HG03571 (cell line): Measurements from ENCODE around the gene COX19.
A peak's percentile ranks its signal among the peaks of the same experiment; 100 is the strongest.

Source experiments
- ATAC-seq: cut with Tn5 transposase; IDR thresholded peaks from one replicate; pipeline ENCODE4 v1.9.1; 2021; ENCODE audit not compliant: unreplicated experiment

COX19 gene

DNA sequence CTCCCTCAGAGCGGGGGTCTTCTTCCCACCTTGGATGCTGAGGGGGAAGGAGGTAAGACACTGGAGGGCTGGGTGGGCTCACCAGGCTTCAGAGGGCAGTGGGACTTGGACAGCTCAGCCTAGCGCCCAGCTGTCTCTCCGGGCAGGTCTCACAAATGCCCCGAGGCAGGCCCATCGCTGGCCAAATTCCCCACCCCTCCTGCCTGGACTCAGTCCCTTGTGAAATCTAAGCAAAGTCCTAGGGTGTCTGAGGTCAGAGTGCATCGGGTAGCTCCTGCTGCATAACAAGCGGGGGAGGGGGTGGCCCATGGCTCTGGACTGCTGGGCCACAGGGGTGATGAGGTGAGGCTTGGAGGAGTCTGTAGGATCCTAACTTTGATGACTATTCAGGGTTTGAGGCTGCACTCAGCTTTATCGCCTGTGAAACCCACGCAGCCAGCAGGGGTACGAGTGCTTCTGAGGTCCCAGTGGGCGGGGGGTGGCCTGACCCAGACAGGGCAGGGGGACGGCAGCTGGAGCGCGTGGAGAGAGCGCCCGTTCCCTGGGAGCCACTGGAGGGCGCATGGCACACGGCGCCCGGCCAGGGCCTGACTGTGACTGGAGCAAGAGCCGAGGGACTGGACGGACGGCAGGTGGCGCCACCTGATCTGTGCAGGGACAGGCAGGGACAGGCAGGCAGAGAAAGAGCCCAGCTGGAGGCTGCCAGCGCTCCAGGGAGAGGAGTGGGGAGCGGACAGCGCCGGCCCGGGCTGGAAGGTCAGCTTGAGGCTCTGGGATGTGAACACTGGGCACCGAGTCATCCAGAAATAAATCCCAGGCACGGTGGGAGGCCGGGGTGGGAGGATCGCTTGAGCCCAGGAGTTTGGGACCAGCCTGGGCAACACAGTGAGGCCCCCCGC, 17.6 kb upstream of the COX19 start:
- ATAC-seq = peak; percentile 76

DNA sequence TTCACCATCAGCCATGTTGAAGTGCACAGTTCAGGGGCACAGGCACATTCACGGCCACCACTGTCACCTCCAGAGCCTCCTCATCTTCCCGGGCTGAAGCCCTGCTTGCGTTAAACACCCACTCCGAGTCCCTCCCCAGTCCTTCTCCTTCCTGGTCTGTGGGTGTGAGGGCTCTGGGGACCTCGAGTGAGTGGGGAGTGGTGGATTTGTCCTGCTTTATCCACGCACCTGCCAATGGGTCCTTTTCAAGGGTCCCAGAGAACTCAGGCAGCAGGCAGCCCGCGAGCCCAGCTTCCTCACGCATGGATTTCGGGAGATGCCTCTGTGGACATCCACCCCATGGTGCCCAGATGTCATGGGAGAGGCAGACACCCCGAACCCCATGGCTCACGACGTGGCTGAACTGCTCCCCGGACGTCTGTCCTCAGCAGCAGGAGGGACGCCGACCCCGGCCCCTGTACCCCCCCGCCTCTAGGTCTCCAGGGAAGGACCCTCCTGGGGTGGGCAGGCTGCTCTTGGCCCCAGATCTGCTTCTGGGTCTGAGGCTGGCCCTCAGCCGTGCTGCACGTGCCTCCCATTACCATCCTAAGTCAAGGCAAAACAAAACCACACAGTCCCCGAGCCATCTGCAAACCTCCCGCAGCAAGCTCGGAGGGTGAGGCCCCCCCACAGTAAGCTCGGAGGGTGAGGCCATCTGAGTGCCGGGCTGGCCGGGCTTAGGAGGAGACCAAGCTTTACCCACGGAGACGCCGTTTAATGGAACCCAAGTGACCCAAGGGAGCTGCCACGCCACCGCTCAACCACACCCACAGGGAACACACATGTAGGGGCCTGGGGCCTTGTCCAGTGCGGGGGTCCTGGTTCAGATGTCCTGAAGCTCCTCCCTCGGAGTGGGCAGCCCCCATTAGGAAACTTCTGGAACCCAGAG, 16.6 kb upstream of the COX19 start:
- ATAC-seq = no peak

DNA sequence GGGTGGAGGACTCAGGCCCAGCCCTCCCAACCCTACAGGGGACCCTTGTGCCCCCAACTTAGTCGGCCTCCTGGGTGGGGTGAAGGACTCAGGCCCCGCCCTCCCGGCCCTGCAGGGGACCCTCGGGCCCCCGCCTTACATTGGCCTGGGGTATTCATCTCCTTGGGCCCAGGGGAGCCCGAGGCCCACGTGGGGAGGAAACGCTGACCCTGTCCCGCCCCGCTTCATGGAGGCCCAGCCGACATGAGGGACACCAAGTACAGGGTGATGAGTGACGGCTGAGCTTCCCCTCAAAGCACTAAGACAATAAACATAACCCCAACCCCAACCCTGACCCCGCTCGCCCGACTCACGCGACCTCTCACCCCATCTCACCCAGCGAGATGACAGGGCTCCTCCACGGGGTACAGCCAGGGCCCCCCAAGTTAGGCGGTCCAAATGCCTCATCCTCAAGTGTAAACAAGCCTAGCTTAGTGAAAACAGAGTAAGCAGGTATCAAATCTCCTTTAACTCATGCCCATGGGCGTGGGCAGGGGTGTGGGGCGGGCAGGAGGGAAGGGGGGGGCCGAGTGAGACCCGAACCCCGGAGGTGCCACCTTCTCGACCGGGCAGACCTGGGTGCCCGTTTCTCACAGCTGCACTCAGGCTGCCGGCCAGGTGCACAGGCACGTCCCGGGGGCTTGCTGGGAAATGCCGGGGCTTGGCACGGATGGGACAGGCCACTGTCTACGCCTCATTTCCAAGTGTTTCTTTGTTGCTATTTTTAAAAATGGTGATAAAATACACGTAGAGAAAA, 15.8 kb upstream of the COX19 start:
- ATAC-seq = no peak

DNA sequence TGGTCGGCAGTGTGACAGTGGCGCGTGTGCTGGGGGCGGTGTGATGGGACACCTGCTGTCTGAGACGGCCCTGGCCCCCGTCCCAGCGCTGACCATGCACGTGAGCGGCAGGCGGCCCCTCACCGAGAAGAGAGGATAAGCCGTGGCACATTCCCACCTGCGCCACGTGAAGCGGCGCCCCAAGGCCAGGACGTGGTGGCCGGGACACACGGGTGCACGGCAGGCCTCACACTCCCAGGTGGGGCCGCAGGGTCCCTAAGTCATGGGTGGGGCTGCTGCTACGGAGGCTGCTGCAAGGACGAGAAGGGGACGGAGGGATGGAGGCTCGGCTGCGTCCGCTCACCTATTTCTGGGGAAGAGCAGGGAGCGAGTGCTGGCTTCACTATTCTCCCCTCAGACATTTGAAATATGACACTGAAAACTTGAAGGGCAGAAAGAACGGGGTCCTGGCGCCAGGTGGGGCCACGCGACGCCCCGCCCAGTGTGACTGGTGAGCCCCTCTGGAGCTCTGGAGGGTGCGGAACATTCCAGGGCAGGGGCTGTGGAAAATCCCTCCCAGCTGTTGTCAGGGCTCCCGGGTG, 15.1 kb upstream of the COX19 start:
- ATAC-seq = no peak

GRCh38 chr7:988963-989529, 13.7 kb upstream of the COX19 start:
- no peak for ATAC-seq

GRCh38 chr7:988426-988911, 13.1 kb upstream of the COX19 start:
- no peak for ATAC-seq

- no peak for ATAC-seq
These were observed 12.6 kb upstream of the COX19 start for GRCh38 chr7:987909-988308.

DNA sequence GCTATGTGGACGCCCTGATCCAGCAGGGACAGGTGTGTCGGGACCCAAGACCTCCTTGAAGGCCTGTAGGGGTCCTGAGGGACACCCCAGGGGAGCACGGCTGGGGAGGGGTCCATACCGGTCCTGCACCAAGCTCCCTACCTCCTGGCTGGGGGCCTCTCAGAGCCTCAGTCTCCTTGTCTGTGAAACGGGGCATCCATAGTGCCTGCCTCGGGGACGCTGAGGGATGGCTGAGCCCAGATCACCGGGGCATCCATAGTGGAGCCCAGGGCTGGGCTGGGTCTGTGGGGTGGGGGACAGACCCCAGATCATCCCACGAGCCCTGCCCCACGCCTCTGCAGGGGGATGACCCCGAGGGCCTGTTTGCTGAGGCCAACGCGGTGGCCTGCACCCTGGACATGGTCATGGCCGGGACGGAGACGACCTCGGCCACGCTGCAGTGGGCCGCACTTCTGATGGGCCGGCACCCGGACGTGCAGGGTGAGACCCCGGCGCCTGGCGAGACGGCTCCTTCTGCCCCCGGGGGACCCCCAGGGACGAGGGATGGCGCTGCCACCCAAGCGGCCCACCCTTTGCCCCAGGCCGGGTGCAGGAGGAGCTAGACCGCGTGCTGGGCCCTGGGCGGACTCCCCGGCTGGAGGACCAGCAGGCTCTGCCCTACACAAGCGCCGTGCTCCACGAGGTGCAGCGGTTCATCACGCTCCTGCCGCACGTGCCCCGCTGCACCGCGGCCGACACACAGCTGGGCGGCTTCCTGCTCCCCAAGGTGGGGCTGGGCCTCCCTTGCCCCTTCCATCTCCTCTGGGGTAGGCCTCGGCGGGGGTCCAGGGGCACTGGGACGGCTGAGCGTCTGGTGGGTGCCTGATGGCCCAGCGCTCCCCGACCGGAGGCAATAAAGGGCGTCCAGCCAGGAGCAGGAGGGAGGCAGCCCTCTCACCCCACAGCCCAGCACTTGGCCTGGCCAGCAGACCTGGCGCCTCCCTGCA, 11.7 kb upstream of the COX19 start:
- no peak for ATAC-seq

DNA sequence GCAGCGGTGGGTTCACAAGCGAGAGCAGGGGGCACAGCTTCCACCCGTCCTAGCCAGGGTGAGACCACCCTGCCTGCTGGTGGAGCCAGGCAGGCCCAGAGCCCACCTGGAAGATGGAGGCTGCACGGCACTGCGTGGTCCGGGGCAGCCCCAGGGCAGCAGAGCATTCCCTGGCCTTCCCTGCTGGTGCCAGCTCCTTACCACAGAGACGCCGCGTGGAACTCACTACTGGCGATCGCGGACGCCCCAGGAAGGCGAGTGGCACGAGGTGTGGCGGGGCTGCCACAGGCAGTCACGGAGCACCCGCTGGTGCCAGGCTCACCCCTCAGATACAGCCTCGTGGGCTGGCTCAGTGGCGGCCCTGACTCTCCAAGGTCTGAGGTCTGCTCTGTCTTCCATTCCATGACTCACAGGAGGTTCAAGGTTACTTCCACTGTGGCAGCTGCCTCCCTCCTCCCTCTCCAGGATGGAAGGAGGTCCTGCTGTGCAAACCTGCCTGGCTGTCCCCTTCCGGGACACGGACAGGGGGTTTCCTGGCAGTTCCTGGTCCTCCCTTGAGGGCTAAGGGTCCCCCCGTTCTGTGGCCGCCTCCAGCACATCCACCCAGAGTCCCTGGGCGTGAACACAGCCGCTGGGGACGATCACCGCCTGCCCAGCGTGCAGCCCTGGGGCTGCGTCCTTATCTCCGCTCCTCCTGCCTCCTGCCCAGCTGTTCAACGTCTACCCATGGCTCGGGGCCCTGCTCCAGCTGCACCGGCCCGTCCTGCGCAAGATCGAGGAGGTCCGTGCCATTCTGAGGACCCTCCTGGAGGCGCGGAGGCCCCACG, 10.8 kb upstream of the COX19 start:
- no peak for ATAC-seq

DNA sequence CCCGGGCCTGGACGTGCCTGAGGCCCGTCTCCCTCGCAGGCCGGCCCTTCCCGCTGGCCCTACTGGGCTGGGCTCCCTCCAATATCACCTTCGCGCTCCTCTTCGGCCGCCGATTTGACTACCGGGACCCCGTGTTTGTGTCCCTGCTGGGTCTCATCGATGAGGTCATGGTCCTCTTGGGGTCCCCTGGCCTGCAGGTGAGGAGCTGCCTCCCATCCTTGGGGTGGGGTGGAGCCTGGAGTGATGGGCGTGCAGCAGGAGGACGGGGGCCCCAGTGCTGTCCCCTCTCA, 9.7 kb upstream of the COX19 start:
- no peak for ATAC-seq

DNA sequence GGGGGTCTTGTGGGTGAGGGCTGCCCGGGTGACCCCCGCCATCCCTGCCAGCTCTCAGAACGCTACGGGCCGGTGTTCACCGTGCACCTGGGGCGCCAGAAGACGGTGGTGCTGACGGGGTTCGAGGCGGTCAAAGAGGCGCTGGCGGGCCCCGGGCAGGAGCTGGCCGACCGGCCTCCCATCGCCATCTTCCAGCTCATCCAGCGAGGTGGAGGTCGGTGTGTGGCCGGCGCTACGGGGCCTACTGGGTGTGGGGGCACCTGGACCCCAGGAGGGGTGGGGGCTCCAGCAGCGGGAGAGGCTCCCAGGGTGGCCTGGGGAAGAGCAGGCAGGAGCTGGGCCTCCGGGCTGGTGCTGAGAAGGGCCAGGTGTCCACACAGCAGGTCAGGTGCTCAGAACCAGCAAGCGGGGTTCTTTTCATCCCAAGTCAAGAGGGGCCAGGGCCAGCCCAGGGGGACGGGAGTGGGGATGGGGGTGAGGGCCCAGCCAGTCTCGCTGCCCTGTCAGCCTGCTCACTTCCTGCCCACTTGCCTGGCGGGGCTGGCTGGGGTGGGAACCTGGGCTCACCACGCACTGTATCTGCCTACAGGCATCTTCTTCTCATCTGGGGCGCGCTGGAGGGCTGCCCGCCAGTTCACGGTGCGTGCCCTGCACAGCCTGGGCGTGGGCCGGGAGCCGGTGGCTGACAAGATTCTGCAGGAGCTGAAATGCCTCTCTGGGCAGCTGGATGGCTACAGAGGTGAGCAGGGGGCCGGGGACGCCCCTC, 9.2 kb upstream of the COX19 start:
- no peak for ATAC-seq

GRCh38 chr7:983616-984071, 8.3 kb upstream of the COX19 start:
- ATAC-seq = no peak

GRCh38 chr7:983004-983615, 7.8 kb upstream of the COX19 start, which contains the start of gene CYP2W1:
CYP2W1 (plus strand) TSS chr7:983181; CDS start chr7:983212, 31 bp downstream.
- ATAC-seq = no peak

DNA sequence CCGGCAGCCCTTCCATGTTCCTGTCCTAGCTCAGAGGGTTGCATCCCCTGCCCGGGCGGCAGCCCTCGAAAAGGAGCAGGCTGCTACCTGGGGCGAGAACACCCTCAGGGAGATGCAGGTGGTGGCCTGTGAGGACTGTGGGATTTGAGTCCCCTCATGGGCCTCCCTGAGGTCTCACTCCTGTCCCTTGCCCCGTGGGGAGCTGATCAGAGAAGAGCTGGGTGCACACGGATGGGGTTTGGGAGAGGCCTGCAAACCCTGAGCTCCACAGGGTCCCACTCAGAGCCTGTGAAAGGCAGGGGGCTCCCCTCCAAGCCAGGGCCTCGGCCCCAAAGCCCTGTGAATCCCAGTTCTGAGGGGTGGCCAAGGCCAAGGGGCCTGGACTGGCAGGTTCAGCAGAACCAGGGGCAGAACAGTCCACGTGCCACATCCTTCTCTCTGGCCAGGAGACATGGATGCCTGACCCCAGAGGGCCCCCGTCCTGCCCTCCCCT, 7.2 kb upstream of the COX19 start:
- ATAC-seq = no peak

DNA sequence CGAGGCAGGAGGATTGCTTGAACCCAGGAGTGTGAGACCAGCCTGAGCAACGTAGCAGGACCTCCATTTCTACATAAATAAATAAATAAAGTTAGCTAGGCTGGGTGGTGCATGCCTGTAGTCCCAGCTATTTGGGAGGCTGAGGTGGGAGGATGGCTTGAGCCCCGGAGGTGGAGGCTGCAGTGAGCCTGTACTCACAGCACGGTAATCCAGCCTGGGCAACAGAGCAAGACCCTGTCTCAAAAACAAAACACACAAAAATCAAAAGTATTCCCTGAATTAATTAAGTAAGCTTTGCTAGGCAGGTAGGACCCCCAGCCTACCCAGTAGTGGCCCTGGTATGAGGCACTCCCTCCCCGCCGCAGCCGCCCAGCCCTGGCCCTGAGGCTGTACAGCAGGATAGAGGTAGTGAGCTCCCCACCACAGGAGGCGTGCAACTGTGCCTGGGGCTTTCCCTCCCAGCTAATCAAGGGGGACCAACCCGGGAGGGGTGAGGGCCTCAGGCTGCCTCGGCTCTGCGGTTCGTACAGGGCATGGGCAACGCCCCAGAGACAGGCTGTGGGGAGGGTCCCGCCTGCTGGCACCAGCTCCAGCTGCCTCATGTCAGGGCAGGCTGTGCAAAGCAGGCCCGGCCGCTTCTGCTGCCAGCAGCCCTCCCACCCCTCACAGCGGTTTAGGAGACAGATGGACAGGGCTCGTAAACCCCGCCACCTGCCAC, 6.6 kb upstream of the COX19 start:
- no peak for ATAC-seq

GRCh38 chr7:979886-980571, 4.7 kb upstream of the COX19 start:
- ATAC-seq = no peak
